Esophagus muscularis mucosa (tissue), 4 donors: ENCODE results near the gene KCNH4.

Experiments used
- CTCF ChIP-seq, 3 experiments: fragments of 200-600 bp in 2 of 3; fragments of 450-650 bp in 1 of 3; sonication (generic) in 2 of 3; IDR thresholded peaks; one replicate each; pipeline ENCODE4 v1.5.1; 2017 to 2019; ENCODE audit warnings: antibody characterized with exemption in 3 of 3, mild to moderate bottlenecking in 2 of 3, moderate library complexity in 1 of 3
- EP300 ChIP-seq: sonication (generic); formaldehyde crosslinking; IDR thresholded peaks from one replicate; pipeline ENCODE4 v1.6.1; 2017; ENCODE audit warnings: antibody characterized with exemption
- POLR2A ChIP-seq: fragments of 450-650 bp; IDR thresholded peaks from one replicate; pipeline ENCODE4 v1.6.1; 2017; ENCODE audit warnings: antibody characterized with exemption, moderate library complexity, mild to moderate bottlenecking, low read depth
- POLR2AphosphoS5 ChIP-seq, 2 donors: sonication (generic); formaldehyde crosslinking; IDR thresholded peaks; one replicate each; pipeline ENCODE4 v1.6.1; 2017; ENCODE audit warnings: antibody characterized with exemption in 2 of 2

GRCh38 chr17:42153919-42154742 lies 26.8 kb downstream of the KCNH4 start:
- TF ChIP-seq CTCF (IDR thresholded peaks at IDR 0.05) (no peak), POLR2A (no peak), EP300 (no peak), POLR2AphosphoS5 (IDR thresholded peaks at IDR 0.05) (no peak)
